Body of pancreas (tissue), 4 donors: Measurements from ENCODE around the gene CEP170.
"Not testable (repeated sequence)": the region's sequence is repeated elsewhere in the genome, so short reads cannot be mapped to it uniquely, and the experiment has no call there.

Experiments
- CTCF ChIP-seq, 7 experiments: fragments of 450-650 bp in 4 of 7; fragments of 200-600 bp in 3 of 7; sonication (generic) in 3 of 7; IDR thresholded peaks; one replicate each; pipeline ENCODE4 v1.5.1; 2016 to 2019; ENCODE audit warnings: antibody characterized with exemption in 7 of 7
- POLR2A ChIP-seq, 3 donors: fragments of 450-650 bp; IDR thresholded peaks; one replicate each; pipeline ENCODE4 v1.6.1; 2016; ENCODE audit warnings: antibody characterized with exemption in 3 of 3, mild to moderate bottlenecking in 2 of 3

GRCh38 chr1:243114769-243115168, 140.3 kb downstream of the CEP170 start:
- TF ChIP-seq POLR2A, CTCF (IDR thresholded peaks at IDR 0.05): not testable (repeated sequence)
